ENCODE results near the gene RCOR3.

GRCh38 chr1:211259638-211260126, 516 bp downstream of the RCOR3 start:
- TF ChIP-seq CTCF (IDR thresholded peaks at IDR 0.05) (no peak), POLR2A (IDR thresholded peaks at IDR 0.05) (no peak)
